ENCODE measurements around the gene CGB2.
"Not testable (repeated sequence)": the region's sequence is repeated elsewhere in the genome, so short reads cannot be mapped to it uniquely, and the experiment has no call there.

- not testable (repeated sequence) for TF ChIP-seq BHLHE40 (IDR thresholded peaks at IDR 0.05; ENCODE audit: low read depth, low read length); FOS (IDR thresholded peaks at IDR 0.05; ENCODE audit: low read depth, low read length); CEBPB (IDR thresholded peaks at IDR 0.05; ENCODE audit: low read depth, low read length); MXI1 (IDR thresholded peaks at IDR 0.05; ENCODE audit: borderline replicate concordance, low read depth, low read length); RAD21 (IDR thresholded peaks at IDR 0.05; ENCODE audit: low read length); CTCF (conservative IDR thresholded peaks at IDR 0.05; ENCODE audit: low read depth, low read length); RCOR1 (IDR thresholded peaks at IDR 0.05; ENCODE audit: insufficient replicate concordance, low read length); CHD1 (IDR thresholded peaks at IDR 0.05; ENCODE audit: low read depth, low read length); POLR2A (IDR thresholded peaks at IDR 0.05; ENCODE audit: low read depth, low read length); USF2 (IDR thresholded peaks at IDR 0.05; ENCODE audit: low read depth, low read length); SMC3 (IDR thresholded peaks at IDR 0.05; ENCODE audit: low read depth, low read length)
Measured at GRCh38 chr19:49025088-49025487, 6.6 kb upstream of the CGB2 start.

All from IMR-90 (cell line).